ENCODE results near the gene MARCKSL1. TPM values are rescaled to one million over a fixed set of nuclear protein-coding genes. Genes with fewer than 3 reads are reported as not detected.

MARCKSL1 gene
- total and polyA plus RNA-seq, 2 of the 13 experiments (the other 11 are each of a cell fraction or from before 2014, with no cell fraction given): 81.9 to 155 TPM

DNA sequence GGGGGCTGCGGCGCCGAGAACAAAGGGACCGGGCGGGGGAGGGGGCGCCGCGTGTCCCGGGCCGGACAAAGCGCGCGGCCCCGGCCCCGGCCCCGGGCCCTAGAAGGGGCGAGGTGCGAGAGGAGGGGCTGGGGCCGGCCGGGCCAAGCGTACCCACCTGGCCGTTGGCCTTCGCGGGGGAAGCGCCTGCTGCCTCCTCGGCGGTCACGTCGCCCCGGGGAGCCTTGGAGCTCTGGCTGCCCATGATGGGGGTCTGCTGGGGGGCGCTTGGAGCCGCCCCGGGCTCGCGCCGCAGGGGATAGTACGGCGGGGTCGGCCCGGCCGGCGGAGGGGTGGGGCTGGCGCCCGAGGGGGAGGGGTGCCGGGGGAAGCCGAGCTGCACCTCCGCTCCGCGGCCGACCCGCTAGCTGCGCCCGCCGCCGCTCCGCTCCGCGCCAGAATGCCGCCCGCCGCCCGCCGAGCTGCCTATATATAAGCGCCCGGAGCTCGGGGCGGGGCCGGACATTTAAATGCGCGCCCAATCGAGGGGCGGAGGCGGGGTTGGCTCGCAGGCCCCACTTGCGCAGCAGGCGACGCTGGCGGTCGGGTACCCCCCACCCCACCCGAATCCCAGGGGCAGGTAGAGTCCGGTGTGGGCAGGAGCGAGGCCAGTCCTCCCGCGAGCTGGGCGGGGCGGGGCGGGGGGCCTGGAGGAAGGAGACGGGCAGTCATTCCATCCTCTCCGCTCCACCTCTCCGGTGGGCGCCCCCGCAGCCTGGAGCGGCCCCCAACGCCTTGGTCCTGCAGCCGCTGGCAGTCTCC is at the start of gene MARCKSL1 (continued):
- TF ChIP-seq, protein P1, sequence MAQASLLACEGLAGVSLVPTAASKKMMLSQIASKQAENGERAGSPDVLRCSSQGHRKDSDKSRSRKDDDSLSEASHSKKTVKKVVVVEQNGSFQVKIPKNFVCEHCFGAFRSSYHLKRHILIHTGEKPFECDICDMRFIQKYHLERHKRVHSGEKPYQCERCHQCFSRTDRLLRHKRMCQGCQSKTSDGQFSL (CRISPR knock-in tag; IDR thresholded peaks at IDR 0.05): 0 out of 2 replicates have a peak, but pooled peaks have one; percentile 43
- TF ChIP-seq KDM2A (CRISPR knock-in tag; IDR thresholded peaks at IDR 0.05; ENCODE audit: borderline replicate concordance, low read depth): peak; percentile 58; the same call in 1 of the 2 replicates
- TF ChIP-seq FOXA1 (IDR thresholded peaks at IDR 0.05): no peak
- TF ChIP-seq FOXA1 (CRISPR knock-in tag; IDR thresholded peaks at IDR 0.05): no peak
- TF ChIP-seq YY1 (IDR thresholded peaks at IDR 0.05; ENCODE audit: insufficient read depth, insufficient replicate concordance, low read depth, low read length): peak; percentile 78
- TF ChIP-seq, protein P2, sequence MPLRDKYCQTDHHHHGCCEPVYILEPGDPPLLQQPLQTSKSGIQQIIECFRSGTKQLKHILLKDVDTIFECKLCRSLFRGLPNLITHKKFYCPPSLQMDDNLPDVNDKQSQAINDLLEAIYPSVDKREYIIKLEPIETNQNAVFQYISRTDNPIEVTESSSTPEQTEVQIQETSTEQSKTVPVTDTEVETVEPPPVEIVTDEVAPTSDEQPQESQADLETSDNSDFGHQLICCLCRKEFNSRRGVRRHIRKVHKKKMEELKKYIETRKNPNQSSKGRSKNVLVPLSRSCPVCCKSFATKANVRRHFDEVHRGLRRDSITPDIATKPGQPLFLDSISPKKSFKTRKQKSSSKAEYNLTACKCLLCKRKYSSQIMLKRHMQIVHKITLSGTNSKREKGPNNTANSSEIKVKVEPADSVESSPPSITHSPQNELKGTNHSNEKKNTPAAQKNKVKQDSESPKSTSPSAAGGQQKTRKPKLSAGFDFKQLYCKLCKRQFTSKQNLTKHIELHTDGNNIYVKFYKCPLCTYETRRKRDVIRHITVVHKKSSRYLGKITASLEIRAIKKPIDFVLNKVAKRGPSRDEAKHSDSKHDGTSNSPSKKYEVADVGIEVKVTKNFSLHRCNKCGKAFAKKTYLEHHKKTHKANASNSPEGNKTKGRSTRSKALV (CRISPR knock-in tag; IDR thresholded peaks at IDR 0.05): 0 out of 2 replicates have a peak, but pooled peaks have one; percentile 47
- no peak for TF ChIP-seq ZNF616 (CRISPR knock-in tag; IDR thresholded peaks at IDR 0.05; ENCODE audit: low read depth)
- no peak for TF ChIP-seq ZNF598 (CRISPR knock-in tag; IDR thresholded peaks at IDR 0.05; ENCODE audit: borderline replicate concordance)
- TF ChIP-seq MIER3 (CRISPR knock-in tag; IDR thresholded peaks at IDR 0.05; ENCODE audit: borderline replicate concordance): no peak
- TF ChIP-seq, protein P3, sequence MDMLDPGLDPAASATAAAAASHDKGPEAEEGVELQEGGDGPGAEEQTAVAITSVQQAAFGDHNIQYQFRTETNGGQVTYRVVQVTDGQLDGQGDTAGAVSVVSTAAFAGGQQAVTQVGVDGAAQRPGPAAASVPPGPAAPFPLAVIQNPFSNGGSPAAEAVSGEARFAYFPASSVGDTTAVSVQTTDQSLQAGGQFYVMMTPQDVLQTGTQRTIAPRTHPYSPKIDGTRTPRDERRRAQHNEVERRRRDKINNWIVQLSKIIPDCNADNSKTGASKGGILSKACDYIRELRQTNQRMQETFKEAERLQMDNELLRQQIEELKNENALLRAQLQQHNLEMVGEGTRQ (IDR thresholded peaks at IDR 0.05; ENCODE audit: low read depth, low read length): no peak
- TF ChIP-seq, protein P3 (CRISPR knock-in tag; IDR thresholded peaks at IDR 0.05; ENCODE audit: borderline replicate concordance): no peak
- peak; percentile 54; the same call in 1 of the 2 replicates for TF ChIP-seq ZFX (CRISPR knock-in tag; IDR thresholded peaks at IDR 0.05; ENCODE audit: low read depth)
- TF ChIP-seq, protein P4, sequence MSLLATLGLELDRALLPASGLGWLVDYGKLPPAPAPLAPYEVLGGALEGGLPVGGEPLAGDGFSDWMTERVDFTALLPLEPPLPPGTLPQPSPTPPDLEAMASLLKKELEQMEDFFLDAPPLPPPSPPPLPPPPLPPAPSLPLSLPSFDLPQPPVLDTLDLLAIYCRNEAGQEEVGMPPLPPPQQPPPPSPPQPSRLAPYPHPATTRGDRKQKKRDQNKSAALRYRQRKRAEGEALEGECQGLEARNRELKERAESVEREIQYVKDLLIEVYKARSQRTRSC (CRISPR knock-in tag; IDR thresholded peaks at IDR 0.05; ENCODE audit: low read depth): no peak
- TF ChIP-seq, protein P5, sequence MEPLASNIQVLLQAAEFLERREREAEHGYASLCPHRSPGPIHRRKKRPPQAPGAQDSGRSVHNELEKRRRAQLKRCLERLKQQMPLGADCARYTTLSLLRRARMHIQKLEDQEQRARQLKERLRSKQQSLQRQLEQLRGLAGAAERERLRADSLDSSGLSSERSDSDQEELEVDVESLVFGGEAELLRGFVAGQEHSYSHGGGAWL (CRISPR knock-in tag; IDR thresholded peaks at IDR 0.05): 0 out of 2 replicates have a peak, but pooled peaks have one; percentile 44
- no peak for TF ChIP-seq ZBTB8A (CRISPR knock-in tag; IDR thresholded peaks at IDR 0.05; ENCODE audit: borderline replicate concordance, low read depth)
- no peak for TF ChIP-seq GZF1 (CRISPR knock-in tag; IDR thresholded peaks at IDR 0.05)
- 0 out of 2 replicates have a peak, but pooled peaks have one; percentile 53 for TF ChIP-seq ZSCAN9 (CRISPR knock-in tag; IDR thresholded peaks at IDR 0.05; ENCODE audit: borderline replicate concordance)
- TF ChIP-seq NAIF1 (CRISPR knock-in tag; IDR thresholded peaks at IDR 0.05; ENCODE audit: borderline replicate concordance): peak; percentile 54; the same call in 1 of the 2 replicates
- TF ChIP-seq MEIS1 (CRISPR knock-in tag; IDR thresholded peaks at IDR 0.05; ENCODE audit: borderline replicate concordance): no peak; the same call in 1 of the 2 replicates
- TF ChIP-seq TBX3 (IDR thresholded peaks at IDR 0.05; ENCODE audit: borderline replicate concordance): no peak
- TF ChIP-seq, protein P6, sequence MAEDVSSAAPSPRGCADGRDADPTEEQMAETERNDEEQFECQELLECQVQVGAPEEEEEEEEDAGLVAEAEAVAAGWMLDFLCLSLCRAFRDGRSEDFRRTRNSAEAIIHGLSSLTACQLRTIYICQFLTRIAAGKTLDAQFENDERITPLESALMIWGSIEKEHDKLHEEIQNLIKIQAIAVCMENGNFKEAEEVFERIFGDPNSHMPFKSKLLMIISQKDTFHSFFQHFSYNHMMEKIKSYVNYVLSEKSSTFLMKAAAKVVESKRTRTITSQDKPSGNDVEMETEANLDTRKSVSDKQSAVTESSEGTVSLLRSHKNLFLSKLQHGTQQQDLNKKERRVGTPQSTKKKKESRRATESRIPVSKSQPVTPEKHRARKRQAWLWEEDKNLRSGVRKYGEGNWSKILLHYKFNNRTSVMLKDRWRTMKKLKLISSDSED (CRISPR knock-in tag; IDR thresholded peaks at IDR 0.05): no peak
- no peak for TF ChIP-seq ZFP36 (IDR thresholded peaks at IDR 0.05; ENCODE audit: borderline replicate concordance, low read depth, low read length, partially characterized antibody)

All from HepG2 (cell line).